PFSK-1 (cell line): ENCODE results near the gene ELL2.

ENCODE experiments used
- FOXP2 ChIP-seq: optimal IDR thresholded peaks from 2 replicates; pipeline ENCODE3; 2011; ENCODE audit warnings: borderline replicate concordance, control low read depth, inconsistent platforms; ENCODE audit not compliant: insufficient read depth; ENCODE audit errors: extremely low read length, extremely low read depth
- POLR2AphosphoS5 ChIP-seq: IDR thresholded peaks from 2 replicates; pipeline ENCODE4 v1.6.1; 2012; ENCODE audit warnings: low read depth, mild to moderate bottlenecking, control low read depth, low read length, moderate library complexity
- SIN3A ChIP-seq: IDR thresholded peaks from 2 replicates; pipeline ENCODE4 v1.6.1; 2012; ENCODE audit warnings: mild to moderate bottlenecking, low read length, moderate library complexity, borderline replicate concordance; ENCODE audit not compliant: insufficient read depth
- TAF1 ChIP-seq: IDR thresholded peaks from 2 replicates; pipeline ENCODE4 v1.6.1; 2012; ENCODE audit warnings: low read length, control low read depth, borderline replicate concordance; ENCODE audit not compliant: insufficient read depth
- TF ChIP-seq, protein P1 (sequence below), 2 experiments: IDR thresholded peaks; 2 replicates each; pipeline versions ENCODE4 v1.6.1 to v1.8.0; 2011 to 2012; ENCODE audit warnings: low read depth in 2 of 2, low read length in 2 of 2, control low read depth in 1 of 2, inconsistent platforms in 1 of 2, mild to moderate bottlenecking in 1 of 2, moderate library complexity in 1 of 2; ENCODE audit not compliant: insufficient read depth in 1 of 2

ELL2 gene

DNA sequence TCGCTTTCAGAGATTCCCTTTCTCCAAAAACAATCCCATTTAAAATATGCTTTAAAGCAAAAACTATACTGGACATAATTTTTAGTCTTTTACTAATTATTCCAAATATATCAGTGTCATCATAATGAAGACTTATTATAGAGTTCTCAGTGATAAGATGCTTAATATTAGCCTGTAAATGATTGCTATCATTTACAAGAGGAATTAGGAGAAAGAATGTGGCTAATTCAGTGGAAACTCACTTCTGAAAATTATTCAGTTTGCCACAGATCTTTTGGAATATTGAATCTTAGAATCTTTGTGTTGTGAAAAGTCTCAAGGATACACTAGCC, 114.4 kb downstream of the ELL2 start:
- TF ChIP-seq, protein P1, sequence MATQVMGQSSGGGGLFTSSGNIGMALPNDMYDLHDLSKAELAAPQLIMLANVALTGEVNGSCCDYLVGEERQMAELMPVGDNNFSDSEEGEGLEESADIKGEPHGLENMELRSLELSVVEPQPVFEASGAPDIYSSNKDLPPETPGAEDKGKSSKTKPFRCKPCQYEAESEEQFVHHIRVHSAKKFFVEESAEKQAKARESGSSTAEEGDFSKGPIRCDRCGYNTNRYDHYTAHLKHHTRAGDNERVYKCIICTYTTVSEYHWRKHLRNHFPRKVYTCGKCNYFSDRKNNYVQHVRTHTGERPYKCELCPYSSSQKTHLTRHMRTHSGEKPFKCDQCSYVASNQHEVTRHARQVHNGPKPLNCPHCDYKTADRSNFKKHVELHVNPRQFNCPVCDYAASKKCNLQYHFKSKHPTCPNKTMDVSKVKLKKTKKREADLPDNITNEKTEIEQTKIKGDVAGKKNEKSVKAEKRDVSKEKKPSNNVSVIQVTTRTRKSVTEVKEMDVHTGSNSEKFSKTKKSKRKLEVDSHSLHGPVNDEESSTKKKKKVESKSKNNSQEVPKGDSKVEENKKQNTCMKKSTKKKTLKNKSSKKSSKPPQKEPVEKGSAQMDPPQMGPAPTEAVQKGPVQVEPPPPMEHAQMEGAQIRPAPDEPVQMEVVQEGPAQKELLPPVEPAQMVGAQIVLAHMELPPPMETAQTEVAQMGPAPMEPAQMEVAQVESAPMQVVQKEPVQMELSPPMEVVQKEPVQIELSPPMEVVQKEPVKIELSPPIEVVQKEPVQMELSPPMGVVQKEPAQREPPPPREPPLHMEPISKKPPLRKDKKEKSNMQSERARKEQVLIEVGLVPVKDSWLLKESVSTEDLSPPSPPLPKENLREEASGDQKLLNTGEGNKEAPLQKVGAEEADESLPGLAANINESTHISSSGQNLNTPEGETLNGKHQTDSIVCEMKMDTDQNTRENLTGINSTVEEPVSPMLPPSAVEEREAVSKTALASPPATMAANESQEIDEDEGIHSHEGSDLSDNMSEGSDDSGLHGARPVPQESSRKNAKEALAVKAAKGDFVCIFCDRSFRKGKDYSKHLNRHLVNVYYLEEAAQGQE (IDR thresholded peaks at IDR 0.05; ENCODE audit: insufficient read depth in 1 of 2, low read depth in 2 of 2, low read length in 2 of 2) = no peak
- TF ChIP-seq POLR2AphosphoS5 = no peak
- TF ChIP-seq SIN3A = no peak
- TF ChIP-seq FOXP2 = no peak
- TF ChIP-seq TAF1 = no peak

DNA sequence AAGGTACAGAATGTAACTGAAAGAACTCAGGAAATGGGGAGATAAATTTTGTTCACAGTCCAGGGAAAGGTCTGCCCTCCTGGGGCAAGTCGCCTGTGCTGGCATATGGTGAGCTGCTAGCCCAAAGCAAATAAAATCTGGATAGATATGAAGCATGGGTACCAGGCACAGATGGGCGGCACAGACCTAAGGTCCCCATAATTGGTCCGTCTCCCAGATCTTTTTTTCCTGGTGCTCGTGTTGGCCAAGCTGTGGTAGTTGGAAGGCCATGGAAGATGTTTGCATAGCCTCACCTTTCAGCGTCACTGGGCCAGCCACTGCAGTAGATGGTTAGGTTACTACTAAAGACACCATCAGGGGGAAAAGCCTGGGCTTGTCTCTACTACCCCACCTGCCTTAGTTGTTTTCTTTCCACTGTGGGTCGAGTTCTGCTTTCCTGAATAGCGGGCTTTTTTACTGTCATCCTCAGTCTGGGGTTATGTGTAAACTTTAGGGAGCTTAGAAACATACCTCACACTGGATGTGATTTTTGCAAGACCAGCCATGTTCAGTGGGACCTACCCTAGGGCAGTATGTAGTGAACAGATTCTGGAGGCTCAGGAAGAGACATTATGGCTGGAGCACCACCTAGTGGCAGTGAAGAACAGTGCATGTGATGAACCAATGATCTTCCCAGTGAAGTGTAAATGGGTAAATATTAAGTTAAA, 114.9 kb downstream of the ELL2 start:
- no peak for TF ChIP-seq SIN3A
- TF ChIP-seq TAF1 = no peak
- TF ChIP-seq, protein P1 (IDR thresholded peaks at IDR 0.05; ENCODE audit: insufficient read depth in 1 of 2, low read depth in 2 of 2, low read length in 2 of 2) = no peak
- TF ChIP-seq POLR2AphosphoS5 = no peak
- no peak for TF ChIP-seq FOXP2

DNA sequence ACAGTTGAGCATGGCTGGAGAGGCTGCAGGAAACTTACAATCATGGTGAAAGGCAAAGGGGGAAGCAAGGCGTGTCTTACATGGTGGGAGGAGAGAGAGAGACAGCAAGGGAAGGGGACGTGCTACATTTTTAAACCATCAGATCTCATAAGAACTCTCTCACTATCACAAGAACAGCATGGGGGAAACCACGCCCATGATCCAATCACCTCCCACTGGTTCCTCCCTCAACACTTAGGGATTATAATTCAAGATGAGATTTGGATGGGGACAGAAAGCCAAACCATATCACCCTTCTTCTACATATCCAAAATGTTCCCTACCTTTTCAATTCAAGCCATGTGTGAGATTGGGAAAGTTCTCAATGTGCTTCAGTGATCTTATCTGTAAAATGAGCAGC, 116.3 kb downstream of the ELL2 start:
- no peak for TF ChIP-seq FOXP2
- TF ChIP-seq, protein P1 (IDR thresholded peaks at IDR 0.05; ENCODE audit: insufficient read depth in 1 of 2, low read depth in 2 of 2, low read length in 2 of 2) = no peak
- TF ChIP-seq TAF1 = no peak
- TF ChIP-seq SIN3A = no peak
- no peak for TF ChIP-seq POLR2AphosphoS5

DNA sequence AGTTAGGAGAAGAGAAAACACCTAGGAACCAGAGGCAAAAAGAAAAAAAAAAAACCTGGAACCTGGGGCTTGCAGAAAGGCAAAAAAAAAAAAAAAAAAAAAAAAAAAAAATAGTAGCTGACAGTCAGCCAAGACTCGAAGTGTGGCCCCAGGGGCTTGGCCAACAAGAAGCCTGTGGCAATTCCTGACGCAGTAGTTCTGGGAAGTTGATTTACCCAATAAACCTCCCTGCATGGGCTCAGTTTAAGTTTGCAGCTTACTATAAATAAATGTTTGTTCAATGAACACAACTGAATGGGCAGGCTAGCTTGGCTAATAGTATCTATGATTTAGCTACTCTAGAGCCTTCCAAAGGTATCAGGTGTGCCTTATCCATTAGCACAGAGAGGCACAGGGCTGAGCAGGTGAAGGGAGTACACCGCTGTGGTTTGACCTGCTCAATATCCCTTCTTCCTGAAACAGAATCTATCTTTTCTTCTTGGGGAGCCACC, 117.9 kb downstream of the ELL2 start:
- TF ChIP-seq TAF1 = no peak
- TF ChIP-seq FOXP2 = no peak
- TF ChIP-seq SIN3A = no peak
- no peak for TF ChIP-seq POLR2AphosphoS5
- TF ChIP-seq, protein P1 (IDR thresholded peaks at IDR 0.05; ENCODE audit: insufficient read depth in 1 of 2, low read depth in 2 of 2, low read length in 2 of 2) = no peak
